ENCODE measurements around the gene ZFYVE26.

Gene ZFYVE26

GRCh38 chr14:67749341-67750084 lies 66.9 kb downstream of the ZFYVE26 start:
- Histone ChIP-seq H3K9me3 (ENCODE audit: control insufficient read depth, insufficient read depth, low read length) (no peaks in the 10 kb centered on the region), H3K9ac (ENCODE audit: low read depth, low read length) (no peak overlapping the region), H3K36me3 (ENCODE audit: insufficient read depth, low read length) (peaks cover 28% of the 10 kb centered on the region), H3K4me1 (ENCODE audit: insufficient read depth, low read length) (no peaks in the 10 kb centered on the region)

GRCh38 chr14:67748312-67748711 lies 68.1 kb downstream of the ZFYVE26 start:
- Histone ChIP-seq H3K9ac (ENCODE audit: low read depth, low read length) (no peak overlapping the region), H3K9me3 (ENCODE audit: control insufficient read depth, insufficient read depth, low read length) (no peaks in the 10 kb centered on the region), H3K4me1 (ENCODE audit: insufficient read depth, low read length) (no peaks in the 10 kb centered on the region), H3K36me3 (ENCODE audit: insufficient read depth, low read length) (peaks cover 16% of the 10 kb centered on the region; the same call in 1 of the 2 replicates)

- no peaks in the 10 kb centered on the region for H3K4me1 ChIP-seq (ENCODE audit: insufficient read depth, low read length)
- H3K36me3 ChIP-seq (ENCODE audit: insufficient read depth, low read length): peaks cover 16% of the 10 kb centered on the region; the same call in 1 of the 2 replicates
- no peak overlapping the region for H3K9ac ChIP-seq (ENCODE audit: low read depth, low read length)
- H3K9me3 ChIP-seq (ENCODE audit: control insufficient read depth, insufficient read depth, low read length): no peaks in the 10 kb centered on the region
Measured at GRCh38 chr14:67746927-67747326, 69.5 kb downstream of the ZFYVE26 start.

- Histone ChIP-seq H3K36me3 (ENCODE audit: insufficient read depth, low read length) (peaks cover 6% of the 10 kb centered on the region; the same call in 1 of the 2 replicates), H3K9ac (ENCODE audit: low read depth, low read length) (no peak overlapping the region), H3K9me3 (ENCODE audit: control insufficient read depth, insufficient read depth, low read length) (no peaks in the 10 kb centered on the region), H3K4me1 (ENCODE audit: insufficient read depth, low read length) (no peaks in the 10 kb centered on the region)
Measured at GRCh38 chr14:67744046-67744445, 72.3 kb downstream of the ZFYVE26 start.

GRCh38 chr14:67738740-67739504 lies 77.5 kb downstream of the ZFYVE26 start:
- H3K9me3 ChIP-seq (ENCODE audit: control insufficient read depth, insufficient read depth, low read length): no peaks in the 10 kb centered on the region
- no peaks in the 10 kb centered on the region for H3K36me3 ChIP-seq (ENCODE audit: insufficient read depth, low read length)
- H3K9ac ChIP-seq (ENCODE audit: low read depth, low read length): no peak overlapping the region
- H3K4me1 ChIP-seq (ENCODE audit: insufficient read depth, low read length): peaks cover 5% of the 10 kb centered on the region; the same call in 1 of the 2 replicates

- no peaks in the 10 kb centered on the region for H3K36me3 ChIP-seq (ENCODE audit: insufficient read depth, low read length)
- H3K9me3 ChIP-seq (ENCODE audit: control insufficient read depth, insufficient read depth, low read length): no peaks in the 10 kb centered on the region
- H3K4me1 ChIP-seq (ENCODE audit: insufficient read depth, low read length): peaks cover 5% of the 10 kb centered on the region; the same call in 1 of the 2 replicates
- H3K9ac ChIP-seq (ENCODE audit: low read depth, low read length): no peak overlapping the region
Measured at GRCh38 chr14:67736771-67737170, 79.6 kb downstream of the ZFYVE26 start.

- no peaks in the 10 kb centered on the region for H3K36me3 ChIP-seq (ENCODE audit: insufficient read depth, low read length)
- peaks cover 5% of the 10 kb centered on the region; the same call in 1 of the 2 replicates for H3K4me1 ChIP-seq (ENCODE audit: insufficient read depth, low read length)
- no peak overlapping the region for H3K9ac ChIP-seq (ENCODE audit: low read depth, low read length)
- no peaks in the 10 kb centered on the region for H3K9me3 ChIP-seq (ENCODE audit: control insufficient read depth, insufficient read depth, low read length)
Measured at GRCh38 chr14:67735336-67736147, 80.8 kb downstream of the ZFYVE26 start.

GRCh38 chr14:67734675-67735074 lies 81.7 kb downstream of the ZFYVE26 start:
- Histone ChIP-seq H3K36me3 (ENCODE audit: insufficient read depth, low read length) (no peaks in the 10 kb centered on the region), H3K9me3 (ENCODE audit: control insufficient read depth, insufficient read depth, low read length) (no peaks in the 10 kb centered on the region), H3K4me1 (ENCODE audit: insufficient read depth, low read length) (peaks cover 10% of the 10 kb centered on the region), H3K9ac (ENCODE audit: low read depth, low read length) (no peak overlapping the region)

- Histone ChIP-seq H3K9ac (ENCODE audit: low read depth, low read length) (no peak overlapping the region), H3K4me1 (ENCODE audit: insufficient read depth, low read length) (peaks cover 15% of the 10 kb centered on the region), H3K36me3 (ENCODE audit: insufficient read depth, low read length) (no peaks in the 10 kb centered on the region), H3K9me3 (ENCODE audit: control insufficient read depth, insufficient read depth, low read length) (no peaks in the 10 kb centered on the region)
Measured at GRCh38 chr14:67733616-67734015, 82.8 kb downstream of the ZFYVE26 start.

- no peaks in the 10 kb centered on the region for H3K36me3 ChIP-seq (ENCODE audit: insufficient read depth, low read length)
- H3K9ac ChIP-seq (ENCODE audit: low read depth, low read length): peak overlapping the region; percentile 26
- no peaks in the 10 kb centered on the region for H3K9me3 ChIP-seq (ENCODE audit: control insufficient read depth, insufficient read depth, low read length)
- H3K4me1 ChIP-seq (ENCODE audit: insufficient read depth, low read length): peaks cover 18% of the 10 kb centered on the region
Measured at GRCh38 chr14:67729072-67729885, 87.1 kb downstream of the ZFYVE26 start.

- H3K4me1 ChIP-seq (ENCODE audit: insufficient read depth, low read length): peaks cover 17% of the 10 kb centered on the region; the same call in 1 of the 2 replicates
- H3K36me3 ChIP-seq (ENCODE audit: insufficient read depth, low read length): no peaks in the 10 kb centered on the region
- no peaks in the 10 kb centered on the region for H3K9me3 ChIP-seq (ENCODE audit: control insufficient read depth, insufficient read depth, low read length)
- H3K9ac ChIP-seq (ENCODE audit: low read depth, low read length): no peak overlapping the region
Measured at GRCh38 chr14:67728258-67728657, 88.1 kb downstream of the ZFYVE26 start.

GRCh38 chr14:67727361-67727760 lies 89.0 kb downstream of the ZFYVE26 start:
- Histone ChIP-seq H3K36me3 (ENCODE audit: insufficient read depth, low read length) (no peaks in the 10 kb centered on the region), H3K9me3 (ENCODE audit: control insufficient read depth, insufficient read depth, low read length) (no peaks in the 10 kb centered on the region), H3K4me1 (ENCODE audit: insufficient read depth, low read length) (peaks cover 17% of the 10 kb centered on the region; the same call in 1 of the 2 replicates), H3K9ac (ENCODE audit: low read depth, low read length) (no peak overlapping the region)

- no peaks in the 10 kb centered on the region for H3K9me3 ChIP-seq (ENCODE audit: control insufficient read depth, insufficient read depth, low read length)
- H3K4me1 ChIP-seq (ENCODE audit: insufficient read depth, low read length): peaks cover 17% of the 10 kb centered on the region; the same call in 1 of the 2 replicates
- H3K9ac ChIP-seq (ENCODE audit: low read depth, low read length): no peak overlapping the region
- H3K36me3 ChIP-seq (ENCODE audit: insufficient read depth, low read length): no peaks in the 10 kb centered on the region
Measured at GRCh38 chr14:67725171-67725570, 91.2 kb downstream of the ZFYVE26 start.
